Stimulated activated CD4-positive, alpha-beta T cell treated with anti-CD3 and anti-CD28 coated beads, TNF-alpha, amount 100 ng/mL, for 48 hours (primary cell): ENCODE measurements around the gene MORC4.

Experiments
- DNase-seq, 3 donors: peaks; one replicate each; pipeline ENCODE4 v3.0.0-alpha.2; 2020; ENCODE audit warnings: low read depth in 3 of 3

Gene MORC4

GRCh38 chrX:106952988-106953387 lies 47.0 kb downstream of the MORC4 start:
- no peak for DNase-seq

DNA sequence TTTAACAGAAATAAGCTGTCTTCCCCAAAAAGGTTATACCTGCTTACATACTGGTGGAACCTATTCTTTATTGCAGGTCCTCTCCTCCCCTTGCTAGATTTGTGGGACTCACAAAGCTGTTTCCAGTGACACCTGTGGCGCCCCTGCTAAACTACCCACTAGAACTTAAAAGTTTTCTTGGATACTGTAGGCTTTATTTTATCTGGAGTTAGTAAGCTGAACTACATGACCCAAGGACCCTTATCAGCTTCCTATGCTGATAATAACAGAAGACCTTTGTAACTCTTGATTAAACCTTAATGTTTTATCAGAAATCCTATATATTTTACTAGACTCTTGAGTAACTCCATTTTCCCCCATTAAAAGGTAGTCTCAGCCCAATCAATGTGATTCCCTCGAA lies 47.5 kb downstream of the MORC4 start:
- no peak for DNase-seq

DNA sequence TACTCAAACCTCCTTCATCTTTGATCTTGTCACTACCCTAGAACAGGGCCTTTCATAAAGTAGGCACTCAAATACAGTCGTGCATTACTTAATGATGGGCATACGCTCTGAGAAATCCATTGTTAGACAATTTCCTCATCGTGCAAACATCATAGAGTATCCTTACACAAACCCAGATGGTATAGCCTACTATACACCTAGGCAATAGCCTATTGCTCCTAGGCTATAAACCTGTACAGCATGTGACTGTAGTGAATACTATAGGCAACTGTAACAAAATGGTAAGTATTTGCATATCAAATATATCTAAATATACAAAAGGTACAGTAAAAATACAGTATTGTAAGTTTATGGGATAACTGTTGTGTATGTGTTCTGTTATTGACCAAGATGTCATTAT lies 47.9 kb downstream of the MORC4 start:
- DNase-seq, result no peak

- DNase-seq, result no peak
Measured at GRCh38 chrX:106951230-106951629, 48.8 kb downstream of the MORC4 start.

- no peak for DNase-seq
Measured at GRCh38 chrX:106950381-106950780, 49.6 kb downstream of the MORC4 start.

DNA sequence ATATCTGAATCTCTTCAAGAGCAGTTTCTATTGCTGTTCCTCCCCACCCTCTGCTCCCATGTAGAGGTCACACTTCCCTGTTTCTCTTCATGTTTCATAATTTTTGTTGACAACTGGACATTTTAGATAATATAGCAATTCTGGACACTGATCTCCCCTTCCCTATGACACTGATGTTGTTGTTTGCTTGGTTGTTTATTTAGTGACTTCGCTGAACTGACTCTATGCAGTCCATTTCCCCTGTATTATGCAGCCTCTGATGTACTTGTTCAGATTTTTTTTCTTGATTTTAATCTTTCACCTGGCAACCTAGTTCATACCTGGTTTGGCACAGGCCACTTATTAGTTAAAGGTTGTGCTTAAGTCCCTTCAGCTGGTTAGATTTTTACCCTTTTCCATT lies 50.6 kb downstream of the MORC4 start:
- no peak for DNase-seq

DNA sequence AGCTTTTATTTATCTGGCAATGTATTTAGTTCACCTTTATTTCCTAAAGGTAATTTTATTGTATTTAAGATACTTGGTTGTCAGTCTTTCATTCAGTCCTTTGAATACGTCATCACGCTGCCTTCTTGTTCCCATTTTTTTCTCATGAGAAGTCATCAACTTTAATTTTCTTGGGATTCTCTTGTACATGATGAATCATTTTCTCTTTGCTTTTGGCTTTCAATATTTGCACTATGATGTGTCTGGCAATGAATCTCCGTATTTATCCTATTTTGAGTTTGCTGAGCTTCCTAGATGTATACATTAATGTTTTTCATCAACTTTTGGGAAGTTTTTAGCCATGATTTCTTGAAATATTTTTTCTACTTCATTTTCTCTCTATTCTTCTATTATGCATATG lies 51.4 kb downstream of the MORC4 start:
- DNase-seq, result no peak

GRCh38 chrX:106946464-106946863 lies 53.5 kb downstream of the MORC4 start:
- no peak for DNase-seq

DNA sequence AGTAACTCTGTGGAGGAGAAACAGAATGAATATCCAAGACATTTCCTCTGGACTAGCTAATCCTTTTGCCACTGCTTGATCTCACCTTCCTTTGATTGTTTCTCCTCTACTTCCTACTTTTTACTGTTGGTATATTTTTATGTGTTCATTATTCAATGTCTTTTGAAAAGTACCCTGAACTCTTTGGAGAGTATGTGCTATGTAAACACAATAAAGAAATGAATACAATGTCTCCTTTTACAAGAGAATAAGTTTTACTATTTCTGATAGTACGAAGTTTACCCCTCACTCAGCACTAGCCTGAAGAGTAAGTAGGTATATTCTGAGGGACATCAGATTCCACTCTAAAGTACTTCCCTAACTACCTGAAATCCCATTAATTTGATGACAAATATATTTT lies 59.9 kb downstream of the MORC4 start:
- DNase-seq, result no peak

DNA sequence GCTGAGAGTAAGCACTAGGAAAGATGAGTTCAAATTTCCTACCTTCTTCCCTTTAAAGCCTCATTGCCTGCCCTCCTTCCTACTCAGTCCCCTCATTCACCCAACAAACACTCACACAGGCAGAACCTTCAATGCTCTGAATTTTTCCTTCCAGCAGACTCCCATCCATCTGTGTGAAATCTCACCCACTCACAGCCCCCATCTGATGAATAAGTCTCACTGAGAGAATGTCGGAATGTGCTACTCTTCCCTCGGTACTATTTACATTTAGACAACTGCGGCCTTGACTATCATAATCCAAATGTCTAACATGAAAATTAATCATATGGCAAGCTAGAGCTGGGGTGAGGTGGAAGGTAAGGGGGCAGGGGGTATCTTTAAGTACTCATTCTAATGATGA lies 60.4 kb downstream of the MORC4 start:
- no peak for DNase-seq

DNA sequence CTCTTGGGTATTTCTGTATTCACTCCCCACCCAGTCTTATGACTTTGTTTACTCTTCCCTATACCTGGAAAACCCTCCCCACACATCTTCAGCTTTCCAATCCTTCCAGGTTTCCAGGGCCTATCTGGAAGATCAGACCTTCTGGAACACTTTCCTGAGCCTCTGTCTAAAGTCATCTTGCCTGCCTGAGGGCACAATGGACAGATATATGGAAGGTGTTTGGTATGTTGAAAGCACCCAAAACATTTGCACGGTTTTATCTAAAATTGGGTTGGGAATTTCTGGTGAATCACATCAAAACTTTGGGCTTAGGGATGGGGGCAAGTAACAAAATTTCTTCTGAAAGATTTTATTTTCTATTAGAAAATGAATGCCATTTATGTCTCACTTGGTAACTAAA lies 63.8 kb downstream of the MORC4 start:
- DNase-seq, result no peak

DNA sequence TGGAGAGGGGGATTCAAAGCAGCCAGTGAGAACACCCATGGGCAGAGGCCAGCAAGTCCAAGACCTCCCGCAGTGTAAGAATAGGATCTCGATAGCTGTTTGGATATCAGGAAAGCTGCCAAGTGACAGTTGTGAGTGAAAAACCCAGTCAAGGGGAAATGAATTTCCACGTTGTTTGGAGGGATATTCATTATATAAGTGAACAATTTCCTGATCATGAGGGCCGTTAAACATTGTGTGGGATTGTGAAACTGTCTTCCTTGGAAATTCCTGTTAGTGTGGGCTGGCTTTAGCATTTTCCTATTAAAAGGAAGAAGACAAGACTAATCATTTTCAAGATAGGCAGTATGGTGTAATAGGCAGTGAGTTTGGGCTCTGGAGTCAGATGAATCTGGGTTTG lies 64.8 kb downstream of the MORC4 start:
- DNase-seq, result no peak

DNA sequence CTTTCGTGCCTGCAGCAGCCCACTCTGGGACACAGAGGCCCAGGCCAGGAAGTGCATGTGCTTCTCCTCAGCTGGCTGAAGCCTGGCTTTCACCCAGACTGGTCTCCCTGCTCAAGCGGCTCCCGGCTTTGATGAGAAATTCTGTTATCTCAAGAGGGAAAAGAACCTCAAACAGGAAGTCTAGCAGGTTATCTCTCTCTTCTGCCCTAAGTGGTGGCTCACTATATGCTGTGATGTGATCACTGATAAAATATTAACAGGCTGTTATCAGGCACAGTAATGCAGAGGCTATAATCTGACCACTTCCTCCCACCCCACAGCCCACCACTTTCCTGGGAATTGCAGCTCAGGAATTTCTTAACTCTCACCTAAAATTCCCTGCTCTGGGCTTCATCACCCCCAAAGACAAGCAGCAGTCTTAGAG lies 66.5 kb downstream of the MORC4 start:
- no peak for DNase-seq

GRCh38 chrX:106932960-106933537 lies 67.0 kb downstream of the MORC4 start:
- DNase-seq, result no peak

DNA sequence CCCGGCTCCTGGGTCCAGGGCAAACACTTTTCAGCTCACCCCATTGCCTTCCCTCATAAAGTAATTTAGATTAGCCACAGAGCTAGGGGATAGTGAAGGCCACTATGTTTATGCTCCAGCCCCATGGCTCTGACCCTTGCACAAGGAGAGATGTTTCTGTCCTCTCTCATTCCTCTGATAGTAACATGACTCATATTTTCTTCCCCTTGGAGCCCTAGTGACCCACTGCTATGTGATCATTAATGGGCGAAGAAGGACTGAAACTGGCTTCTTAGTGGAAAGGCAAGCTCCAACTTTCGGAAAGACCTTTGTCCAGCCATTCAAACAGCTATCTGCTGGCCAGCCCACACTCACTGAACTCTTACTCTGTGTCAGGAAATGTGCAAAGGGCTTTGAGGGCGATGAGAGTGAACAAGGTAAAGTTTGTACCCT lies 67.5 kb downstream of the MORC4 start:
- no peak for DNase-seq

- DNase-seq, result no peak
Measured at GRCh38 chrX:106931831-106932491, 68.1 kb downstream of the MORC4 start.

DNA sequence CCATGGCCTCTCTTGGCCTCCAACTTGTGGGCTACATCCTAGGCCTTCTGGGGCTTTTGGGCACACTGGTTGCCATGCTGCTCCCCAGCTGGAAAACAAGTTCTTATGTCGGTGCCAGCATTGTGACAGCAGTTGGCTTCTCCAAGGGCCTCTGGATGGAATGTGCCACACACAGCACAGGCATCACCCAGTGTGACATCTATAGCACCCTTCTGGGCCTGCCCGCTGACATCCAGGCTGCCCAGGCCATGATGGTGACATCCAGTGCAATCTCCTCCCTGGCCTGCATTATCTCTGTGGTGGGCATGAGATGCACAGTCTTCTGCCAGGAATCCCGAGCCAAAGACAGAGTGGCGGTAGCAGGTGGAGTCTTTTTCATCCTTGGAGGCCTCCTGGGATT lies 71.8 kb downstream of the MORC4 start:
- no peak for DNase-seq

- DNase-seq, result no peak
Measured at GRCh38 chrX:106927700-106928099, 72.3 kb downstream of the MORC4 start.

DNA sequence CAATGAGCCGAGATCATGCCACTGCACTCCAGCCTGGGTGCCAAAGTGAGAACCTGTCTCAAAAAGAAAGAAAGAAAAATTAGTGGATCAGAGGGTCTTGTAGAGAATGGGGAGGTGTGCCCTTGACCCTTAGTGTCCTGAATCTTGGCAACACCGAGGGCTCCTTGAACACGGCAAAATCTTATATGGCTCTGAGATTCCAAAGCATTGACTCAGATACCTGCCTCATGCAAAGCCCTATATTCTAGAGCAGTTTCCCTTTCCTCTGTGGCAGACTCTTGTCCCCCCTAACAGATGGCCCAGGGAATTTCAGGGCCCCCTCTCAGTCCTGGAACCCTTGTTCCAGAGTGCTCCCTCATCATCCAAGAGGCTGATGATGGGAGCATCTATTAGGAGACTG lies 73.0 kb downstream of the MORC4 start:
- no peak for DNase-seq

GRCh38 chrX:106921637-106922036 lies 78.4 kb downstream of the MORC4 start:
- DNase-seq, result no peak

DNA sequence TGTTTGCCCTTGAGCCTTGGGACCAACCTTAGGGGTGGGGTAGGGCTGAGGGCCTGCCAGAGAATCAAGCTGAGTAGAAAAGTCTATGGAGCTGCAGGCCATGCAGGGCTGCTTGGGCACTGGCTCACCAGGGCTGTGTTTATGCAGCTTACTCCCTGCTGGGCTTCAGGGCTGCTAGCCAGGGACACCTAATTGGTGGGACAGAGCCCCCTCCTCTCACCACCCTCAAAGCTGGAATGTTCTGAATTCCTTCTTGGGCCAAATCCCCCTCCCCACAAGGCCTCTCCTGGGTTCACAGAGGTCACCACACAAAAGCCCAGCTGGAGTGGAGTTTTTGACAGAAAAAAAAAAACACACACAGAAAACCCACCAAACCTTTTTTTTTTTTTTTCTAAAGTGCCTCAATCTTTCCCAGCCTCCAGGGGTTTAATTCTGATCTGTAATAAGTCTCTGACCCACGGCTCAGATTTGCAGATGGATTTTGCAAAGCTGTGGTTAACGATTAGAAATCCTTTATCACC lies 80.0 kb downstream of the MORC4 start, which contains the start of gene CLDN2:
CLDN2 (plus strand) TSS at position 471 of the 521 bp plus-strand sequence. CDS start 7,827 bp downstream, outside the sequence.
- no peak for DNase-seq

- DNase-seq, result no peak
Measured at GRCh38 chrX:106917830-106918500, 82.0 kb downstream of the MORC4 start.

DNA sequence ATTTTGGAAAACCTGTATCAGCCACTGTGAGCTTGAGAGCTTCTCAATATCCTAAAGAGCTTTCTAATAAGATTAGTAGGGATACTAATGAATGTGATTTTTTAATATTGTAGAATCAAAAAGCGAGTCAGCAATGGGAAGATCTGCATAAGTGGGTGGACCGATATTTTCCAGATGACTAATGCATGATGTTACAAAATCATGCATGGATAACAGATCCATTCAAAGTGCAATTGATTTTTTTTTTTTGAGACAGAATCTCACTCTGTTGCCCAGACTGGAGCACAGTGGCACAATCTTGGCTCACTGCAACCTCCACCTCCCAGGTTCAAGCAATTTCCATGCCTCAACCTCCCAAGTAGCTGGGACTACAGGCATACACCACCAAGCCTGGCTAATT lies 87.1 kb downstream of the MORC4 start:
- DNase-seq, result no peak
